Loucy (cell line): ENCODE data around the gene MRTFA.
"Not testable (repeated sequence)": the region's sequence is repeated elsewhere in the genome, so short reads cannot be mapped to it uniquely, and the experiment has no call there.

Experiments
- H2AFZ ChIP-seq: fragments of 200-600 bp; sonication (generic); 2 replicates; pipeline ENCODE4 v1.6.0; 2016; ENCODE audit warnings: antibody characterized with exemption, mild to moderate bottlenecking, low read length, moderate library complexity
- H3F3A ChIP-seq: fragments of 200-600 bp; 2 replicates; pipeline ENCODE4 v1.6.0; 2016; ENCODE audit warnings: antibody characterized with exemption, low read depth, mild to moderate bottlenecking
- H3K27me3 ChIP-seq: fragments of 200-600 bp; sonication (generic); 2 replicates; pipeline ENCODE4 v1.6.1; 2014; ENCODE audit warnings: low read length, mild to moderate bottlenecking; ENCODE audit not compliant: insufficient read depth, poor library complexity, severe bottlenecking
- H3K36me3 ChIP-seq: fragments of 200-600 bp; sonication (generic); 2 replicates; pipeline ENCODE4 v1.6.1; 2016; ENCODE audit warnings: low read length; ENCODE audit not compliant: insufficient read depth
- H3K4me1 ChIP-seq: fragments of 200-600 bp; sonication (generic); 2 replicates; pipeline ENCODE4 v1.5.1; 2014; ENCODE audit warnings: low read length, mild to moderate bottlenecking; ENCODE audit not compliant: insufficient read depth, poor library complexity, severe bottlenecking
- H3K4me2 ChIP-seq: fragments of 200-600 bp; sonication (generic); 2 replicates; pipeline ENCODE4 v1.6.0; 2014; ENCODE audit warnings: antibody characterized with exemption, low read length, low read depth, mild to moderate bottlenecking; ENCODE audit not compliant: poor library complexity, severe bottlenecking
- H3K4me3 ChIP-seq: fragments of 200-600 bp; sonication (generic); 2 replicates; pipeline ENCODE4 v1.5.1; 2014; ENCODE audit warnings: low read length, mild to moderate bottlenecking, mixed read lengths; ENCODE audit not compliant: poor library complexity, severe bottlenecking
- H3K79me2 ChIP-seq: fragments of 200-600 bp; sonication (generic); 2 replicates; pipeline ENCODE4 v1.6.1; 2014; ENCODE audit warnings: low read length; ENCODE audit not compliant: insufficient read depth
- H3K9ac ChIP-seq: fragments of 200-600 bp; sonication (generic); 2 replicates; pipeline ENCODE4 v1.6.0; 2014; ENCODE audit warnings: mild to moderate bottlenecking, low read depth, low read length, moderate library complexity; ENCODE audit not compliant: poor library complexity, severe bottlenecking
- H3K9me2 ChIP-seq: fragments of 200-600 bp; sonication (generic); replicated peaks from 2 replicates; pipeline ENCODE4 v1.6.1; 2016; ENCODE audit warnings: low read depth, low read length, mixed read lengths
- H3K9me3 ChIP-seq: fragments of 200-600 bp; sonication (generic); 2 replicates; pipeline ENCODE4 v1.6.1; 2014; ENCODE audit warnings: mild to moderate bottlenecking, antibody characterized with exemption, low read length, low read depth; ENCODE audit not compliant: insufficient read depth
- H4K20me1 ChIP-seq: fragments of 200-600 bp; sonication (generic); 2 replicates; pipeline ENCODE4 v1.6.0; 2014; ENCODE audit warnings: antibody characterized with exemption, low read length, mild to moderate bottlenecking; ENCODE audit not compliant: insufficient read depth, poor library complexity, severe bottlenecking
- EZH2phosphoT487 ChIP-seq: fragments of 200-600 bp; IDR thresholded peaks from 2 replicates; pipeline ENCODE4 v1.6.1; 2018; ENCODE audit warnings: antibody characterized with exemption, mild to moderate bottlenecking, moderate library complexity, borderline replicate concordance
- TF ChIP-seq, protein P1 (sequence below): fragments of 200-600 bp; sonication (generic); conservative IDR thresholded peaks from 2 replicates; pipeline ENCODE4 v1.5.1; 2014; ENCODE audit warnings: mild to moderate bottlenecking, antibody characterized with exemption, low read length

Gene MRTFA

DNA sequence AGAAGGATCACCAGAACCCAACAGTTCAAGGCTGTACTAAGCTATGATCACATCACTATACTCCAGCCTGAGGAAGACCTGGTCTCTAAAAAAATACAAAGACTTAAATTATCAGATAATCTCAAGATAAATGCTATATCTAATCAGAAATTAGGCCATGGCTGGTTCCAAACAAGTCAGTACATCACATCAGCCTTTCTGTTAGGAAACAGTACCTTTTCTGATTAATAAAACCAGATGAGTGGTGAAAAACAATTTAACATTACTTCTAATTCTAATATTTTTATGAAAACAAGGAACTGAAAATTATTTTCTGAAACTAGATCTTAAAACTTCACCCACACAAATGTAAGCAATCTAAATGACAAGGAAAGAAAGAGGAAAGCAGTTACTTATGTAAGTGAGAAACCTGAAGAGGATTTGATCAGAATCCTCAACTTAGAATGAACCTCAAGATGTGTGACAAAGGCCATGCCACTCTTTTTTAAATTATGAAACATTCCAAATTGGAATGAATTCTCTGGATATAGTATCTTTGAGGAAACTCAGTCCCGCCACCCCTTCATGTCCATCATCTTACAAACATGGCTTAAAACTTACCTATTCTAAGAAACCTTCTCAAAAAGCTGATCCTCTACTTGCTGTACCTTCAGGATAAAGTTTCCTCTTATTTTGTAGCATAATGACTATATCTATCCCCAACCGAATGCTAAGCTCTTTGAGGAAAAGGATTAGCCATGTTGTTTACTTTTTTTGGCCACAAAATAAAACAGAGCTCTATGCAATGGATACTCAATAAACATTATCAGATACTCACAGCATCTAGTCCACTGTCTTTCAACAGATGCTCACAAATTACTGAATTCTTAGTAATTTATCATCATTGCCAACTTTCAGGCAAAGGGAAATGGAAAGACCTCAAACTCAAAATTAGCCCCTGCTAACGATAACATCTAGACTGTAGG, 132.0 kb downstream of the MRTFA start:
- Histone ChIP-seq H4K20me1 (no peaks in the 10 kb centered on the region), H3K4me1 (no peaks in the 10 kb centered on the region), H3K79me2 (no peaks in the 10 kb centered on the region; the same call in 1 of the 2 replicates), H3K4me2 (no peak overlapping the region), H3K27me3 (no peaks in the 10 kb centered on the region), H3K9me2 (no peaks in the 10 kb centered on the region), H3F3A (no peaks in the 10 kb centered on the region), H3K9ac (no peak overlapping the region), H2AFZ (no peak overlapping the region), H3K4me3 (no peak overlapping the region), H3K9me3 (no peaks in the 10 kb centered on the region), H3K36me3 (no peaks in the 10 kb centered on the region)
- no peak for TF ChIP-seq EZH2phosphoT487
- TF ChIP-seq, protein P1, sequence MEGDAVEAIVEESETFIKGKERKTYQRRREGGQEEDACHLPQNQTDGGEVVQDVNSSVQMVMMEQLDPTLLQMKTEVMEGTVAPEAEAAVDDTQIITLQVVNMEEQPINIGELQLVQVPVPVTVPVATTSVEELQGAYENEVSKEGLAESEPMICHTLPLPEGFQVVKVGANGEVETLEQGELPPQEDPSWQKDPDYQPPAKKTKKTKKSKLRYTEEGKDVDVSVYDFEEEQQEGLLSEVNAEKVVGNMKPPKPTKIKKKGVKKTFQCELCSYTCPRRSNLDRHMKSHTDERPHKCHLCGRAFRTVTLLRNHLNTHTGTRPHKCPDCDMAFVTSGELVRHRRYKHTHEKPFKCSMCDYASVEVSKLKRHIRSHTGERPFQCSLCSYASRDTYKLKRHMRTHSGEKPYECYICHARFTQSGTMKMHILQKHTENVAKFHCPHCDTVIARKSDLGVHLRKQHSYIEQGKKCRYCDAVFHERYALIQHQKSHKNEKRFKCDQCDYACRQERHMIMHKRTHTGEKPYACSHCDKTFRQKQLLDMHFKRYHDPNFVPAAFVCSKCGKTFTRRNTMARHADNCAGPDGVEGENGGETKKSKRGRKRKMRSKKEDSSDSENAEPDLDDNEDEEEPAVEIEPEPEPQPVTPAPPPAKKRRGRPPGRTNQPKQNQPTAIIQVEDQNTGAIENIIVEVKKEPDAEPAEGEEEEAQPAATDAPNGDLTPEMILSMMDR: no peak

DNA sequence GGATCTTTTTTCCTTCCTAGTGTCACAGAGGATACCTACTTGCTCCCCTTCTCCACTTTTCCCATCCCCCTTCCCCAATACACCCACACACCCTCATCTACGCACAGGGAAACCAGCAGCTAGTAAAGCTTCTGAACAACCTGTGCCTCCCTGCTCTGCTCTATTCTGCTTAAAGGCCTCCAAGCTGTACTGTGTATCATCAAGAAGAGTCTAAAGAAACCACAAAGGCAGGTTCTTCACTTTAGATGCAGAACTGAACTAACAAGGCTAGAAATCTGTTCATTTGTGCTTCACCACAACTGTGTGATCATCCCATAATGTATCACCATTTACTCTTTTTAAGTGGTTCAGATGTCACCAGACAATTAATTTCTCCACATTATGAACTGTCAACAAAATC, 133.6 kb downstream of the MRTFA start:
- Histone ChIP-seq H3K36me3 (no peaks in the 10 kb centered on the region), H3F3A (no peaks in the 10 kb centered on the region), H3K9ac (no peak overlapping the region), H2AFZ (no peak overlapping the region), H3K27me3 (no peaks in the 10 kb centered on the region), H3K4me1 (no peaks in the 10 kb centered on the region), H3K9me2 (no peaks in the 10 kb centered on the region), H4K20me1 (no peaks in the 10 kb centered on the region), H3K79me2 (no peaks in the 10 kb centered on the region), H3K9me3 (no peaks in the 10 kb centered on the region), H3K4me2 (no peak overlapping the region), H3K4me3 (no peak overlapping the region)
- TF ChIP-seq, protein P1: no peak
- no peak for TF ChIP-seq EZH2phosphoT487

DNA sequence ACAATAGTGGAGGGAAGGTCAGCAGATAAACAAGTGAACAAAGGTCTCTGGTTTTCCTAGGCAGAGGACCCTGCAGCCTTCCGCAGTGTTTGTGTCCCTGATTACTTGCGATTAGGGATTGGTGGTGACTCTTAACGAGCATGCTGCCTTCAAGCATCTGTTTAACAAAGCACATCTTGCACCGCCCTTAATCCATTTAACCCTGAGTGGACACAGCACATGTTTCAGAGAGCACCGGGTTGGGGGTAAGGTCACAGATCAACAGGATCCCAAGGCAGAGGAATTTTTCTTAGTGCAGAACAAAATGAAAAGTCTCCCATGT, 136.1 kb downstream of the MRTFA start:
- not testable (repeated sequence) for H2AFZ ChIP-seq, H3K4me1 ChIP-seq, H3K4me2 ChIP-seq, H3K9me2 ChIP-seq, H3K36me3 ChIP-seq, H3F3A ChIP-seq, H3K79me2 ChIP-seq, H3K4me3 ChIP-seq, H3K9ac ChIP-seq, H4K20me1 ChIP-seq, H3K27me3 ChIP-seq, H3K9me3 ChIP-seq

DNA sequence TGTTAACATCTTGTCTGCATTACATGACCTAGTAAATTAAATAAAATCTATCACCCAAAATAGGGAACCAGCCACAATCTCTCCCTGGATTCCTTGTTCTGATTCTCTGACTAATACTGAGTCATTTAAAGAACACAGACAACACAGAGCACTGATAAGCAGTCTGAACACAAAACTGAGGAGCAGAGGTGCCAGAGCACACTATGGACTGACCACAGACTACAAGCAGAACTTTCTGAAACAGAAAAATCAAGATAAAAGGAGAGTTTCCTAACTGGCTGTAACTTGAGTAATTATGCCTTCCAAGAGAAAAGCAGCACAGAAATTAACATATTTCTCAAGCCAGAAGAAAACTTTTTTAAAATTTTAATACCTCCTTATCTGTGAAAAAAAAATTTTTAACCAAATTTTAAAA, 137.3 kb downstream of the MRTFA start:
- Histone ChIP-seq H3K9me3 (no peaks in the 10 kb centered on the region), H3K27me3 (no peaks in the 10 kb centered on the region), H3K4me3 (no peak overlapping the region), H3K4me2 (no peak overlapping the region), H3K9me2 (no peaks in the 10 kb centered on the region), H3K4me1 (no peaks in the 10 kb centered on the region), H2AFZ (no peak overlapping the region), H3K36me3 (no peaks in the 10 kb centered on the region), H3K9ac (no peak overlapping the region), H4K20me1 (no peaks in the 10 kb centered on the region), H3F3A (no peaks in the 10 kb centered on the region), H3K79me2 (no peaks in the 10 kb centered on the region)
- no peak for TF ChIP-seq EZH2phosphoT487
